Measurements from ENCODE around the gene FLNB. TPM values are rescaled to one million over a fixed set of nuclear protein-coding genes. Genes with fewer than 3 reads are reported as not detected.

Gene FLNB
- total and polyA plus RNA-seq, 2 of the 8 experiments (the other 6 are each of a cell fraction or from before 2014, with no cell fraction given), result 72.3 to 118 TPM

DNA sequence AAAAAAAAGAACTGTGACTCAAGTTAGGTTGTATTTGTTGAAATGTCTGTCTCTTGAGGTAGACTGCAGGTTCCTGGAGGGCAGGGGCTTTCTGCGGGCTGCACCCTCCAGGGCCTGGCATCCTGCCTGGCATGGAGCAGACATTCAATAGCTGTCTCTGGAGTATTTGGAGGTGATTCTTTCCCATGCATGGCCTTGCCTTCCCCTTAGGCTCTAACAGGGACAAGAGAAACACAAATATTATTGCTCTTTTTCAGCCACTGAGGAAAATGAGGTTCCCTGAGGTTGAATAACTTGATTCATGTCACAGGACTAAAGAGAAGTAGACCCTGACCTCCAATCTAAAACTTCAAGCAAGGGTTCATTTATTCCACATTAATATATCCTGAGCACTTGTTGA lies 18.6 kb upstream of the FLNB start:
- no peak overlapping the region for H3K27ac ChIP-seq (ENCODE audit: low read depth, low read length)
- H3K56ac ChIP-seq (replicated peaks; ENCODE audit: insufficient read length, low read depth, low read length), result no peak overlapping the region
- H2BK12ac ChIP-seq (ENCODE audit: low read depth, low read length), result no peak overlapping the region
- H2BK15ac ChIP-seq (ENCODE audit: low read length), result no peak overlapping the region
- no peaks in the 10 kb centered on the region for H3K79me2 ChIP-seq (ENCODE audit: control insufficient read depth in 1 of 2, insufficient read depth in 2 of 2, low read length in 2 of 2)
- no peak overlapping the region for H3K4ac ChIP-seq (replicated peaks; ENCODE audit: insufficient read length, low read depth, low read length)
- no peak overlapping the region for H4K5ac ChIP-seq (ENCODE audit: insufficient read length, low read depth, low read length)
- H2BK5ac ChIP-seq (ENCODE audit: low read depth, low read length), result no peak overlapping the region
- H4K20me1 ChIP-seq (replicated peaks in 1 of 2; ENCODE audit: control insufficient read depth in 1 of 2, insufficient read depth in 2 of 2, low read length in 2 of 2), result no peaks in the 10 kb centered on the region
- no peak overlapping the region for H3K18ac ChIP-seq (ENCODE audit: extremely low read depth, low read length)
- H4K8ac ChIP-seq (ENCODE audit: extremely low read depth, insufficient read depth, low read length), result no peak overlapping the region
- H4K91ac ChIP-seq (replicated peaks; ENCODE audit: insufficient read length, low read length), result no peak overlapping the region
- no peak overlapping the region for H3K4me2 ChIP-seq (ENCODE audit: insufficient read depth in 1 of 2, low read depth in 2 of 2, low read length in 2 of 2)
- H3K27me3 ChIP-seq (replicated peaks in 1 of 4; ENCODE audit: control insufficient read depth in 3 of 4, extremely low read depth in 1 of 4, insufficient read depth in 3 of 4, low read length in 3 of 4), result no peaks in the 10 kb centered on the region
- H3K4me3 ChIP-seq (ENCODE audit: extremely low read depth in 1 of 4, insufficient read depth in 2 of 4, low read depth in 3 of 4, low read length in 4 of 4), result no peak overlapping the region
- no peak for FAIRE-seq
- H3K23ac ChIP-seq (ENCODE audit: insufficient read length), result no peak overlapping the region
- ChIA-PET CTCF (ENCODE audit: partially characterized antibody) (interaction anchor here (1.1 to 1.5 kb wide), 2 partner anchors 14 to 18 kb away, joined by 3 to 4 read pairs; no protein-coding TSS in a partner anchor), POLR2A (ENCODE audit: partially characterized antibody) (interaction anchor here (0.9 kb wide), 1 partner anchor 8 kb away, joined by 3 read pairs; no protein-coding TSS in a partner anchor)
- no peak overlapping the region for H2BK120ac ChIP-seq (replicated peaks; ENCODE audit: low read depth, low read length)
- H3K4me1 ChIP-seq (replicated peaks in 1 of 4; ENCODE audit: control insufficient read depth in 3 of 4, insufficient read depth in 4 of 4, low read length in 3 of 4), result no peaks in the 10 kb centered on the region; a peak in 1 of 7 replicates
- DNase-seq (ENCODE audit: low read depth in 1 of 2, low spot score in 2 of 2), result no peak
- no peak overlapping the region for H2AK5ac ChIP-seq (ENCODE audit: low read depth, low read length)
- H3K9me3 ChIP-seq (ENCODE audit: insufficient read depth in 2 of 2, low read depth in 1 of 2, low read length in 1 of 2), result no peaks in the 10 kb centered on the region
- no peak overlapping the region for H3K9ac ChIP-seq (replicated peaks in 1 of 4; ENCODE audit: extremely low read depth in 1 of 4, low read depth in 3 of 4, low read length in 3 of 4)
- H3K79me1 ChIP-seq (ENCODE audit: low read depth, low read length), result no peaks in the 10 kb centered on the region
- H2BK20ac ChIP-seq (ENCODE audit: low read length), result no peak overlapping the region
- no peaks in the 10 kb centered on the region for H3K23me2 ChIP-seq (ENCODE audit: low read depth, low read length)
- WGBS, 2 experiments (ENCODE audit: extremely low coverage in 1 of 2, insufficient coverage in 1 of 2, insufficient read length in 1 of 2, insufficient replicate concordance in 2 of 2, low coverage in 1 of 2, low lambda C conversion rate in 2 of 2, missing lambda C conversion rate in 1 of 2), result 85% methylated on average over 1 of the region's 1 CpG; no CpG with 5 or more reads in 1 of the 2 experiments
- no peaks in the 10 kb centered on the region for H3K36me3 ChIP-seq (ENCODE audit: control insufficient read depth in 2 of 4, insufficient read depth in 4 of 4, low read length in 3 of 4)
- H2AFZ ChIP-seq (ENCODE audit: low read length), result no peak overlapping the region
- H3K14ac ChIP-seq (ENCODE audit: insufficient read length), result no peak overlapping the region
- no peak for TF ChIP-seq RNF2 (IDR thresholded peaks at IDR 0.05; ENCODE audit: borderline replicate concordance, low read depth, low read length, missing control alignments, poor library complexity, severe bottlenecking)
- TF ChIP-seq, protein P1, sequence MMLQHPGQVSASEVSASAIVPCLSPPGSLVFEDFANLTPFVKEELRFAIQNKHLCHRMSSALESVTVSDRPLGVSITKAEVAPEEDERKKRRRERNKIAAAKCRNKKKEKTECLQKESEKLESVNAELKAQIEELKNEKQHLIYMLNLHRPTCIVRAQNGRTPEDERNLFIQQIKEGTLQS (IDR thresholded peaks at IDR 0.05; ENCODE audit: insufficient read depth, low read depth, low read length), result no peak
- no peak for TF ChIP-seq TEAD4 (IDR thresholded peaks at IDR 0.05; ENCODE audit: low read depth, low read length)
